Omental fat pad (tissue), 4 donors: ENCODE data around the gene BBS1. TPM values are rescaled to one million over a fixed set of nuclear protein-coding genes. Genes with fewer than 3 reads are reported as not detected.

Experiments
- ATAC-seq: fragments of 150-250 bp; one replicate; pipeline ENCODE4 v1.9.1; 2016; ENCODE audit warnings: mild to moderate bottlenecking, moderate library complexity; ENCODE audit not compliant: low FRiP score
- DNase-seq: peaks from one replicate; pipeline ENCODE4 v3.0.0-alpha.2; 2019; ENCODE audit warnings: low spot score
- total RNA-seq, 4 donors: library from RNA; depleted of rRNA; stranded (reverse); fragments of >200 nt; gene quantifications; one replicate each; pipeline ENCODE4 v1.1.0, GENCODE V29; 2016
- TF ChIP-seq, protein P1 (sequence below), 3 donors: fragments of 450-650 bp; IDR thresholded peaks; one replicate each; pipeline ENCODE4 v1.5.1; 2016 to 2017; ENCODE audit warnings: antibody characterized with exemption in 3 of 3, mild to moderate bottlenecking in 3 of 3, moderate library complexity in 2 of 3

The BBS1 gene
- total RNA-seq, 4 donors from 2014 or later = 35.5 to 71.9 (median 37.9) TPM

- TF ChIP-seq, protein P1, sequence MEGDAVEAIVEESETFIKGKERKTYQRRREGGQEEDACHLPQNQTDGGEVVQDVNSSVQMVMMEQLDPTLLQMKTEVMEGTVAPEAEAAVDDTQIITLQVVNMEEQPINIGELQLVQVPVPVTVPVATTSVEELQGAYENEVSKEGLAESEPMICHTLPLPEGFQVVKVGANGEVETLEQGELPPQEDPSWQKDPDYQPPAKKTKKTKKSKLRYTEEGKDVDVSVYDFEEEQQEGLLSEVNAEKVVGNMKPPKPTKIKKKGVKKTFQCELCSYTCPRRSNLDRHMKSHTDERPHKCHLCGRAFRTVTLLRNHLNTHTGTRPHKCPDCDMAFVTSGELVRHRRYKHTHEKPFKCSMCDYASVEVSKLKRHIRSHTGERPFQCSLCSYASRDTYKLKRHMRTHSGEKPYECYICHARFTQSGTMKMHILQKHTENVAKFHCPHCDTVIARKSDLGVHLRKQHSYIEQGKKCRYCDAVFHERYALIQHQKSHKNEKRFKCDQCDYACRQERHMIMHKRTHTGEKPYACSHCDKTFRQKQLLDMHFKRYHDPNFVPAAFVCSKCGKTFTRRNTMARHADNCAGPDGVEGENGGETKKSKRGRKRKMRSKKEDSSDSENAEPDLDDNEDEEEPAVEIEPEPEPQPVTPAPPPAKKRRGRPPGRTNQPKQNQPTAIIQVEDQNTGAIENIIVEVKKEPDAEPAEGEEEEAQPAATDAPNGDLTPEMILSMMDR (IDR thresholded peaks at IDR 0.05) = no peak
- DNase-seq (no peak), ATAC-seq (no peak)
These were observed 11.9 kb upstream of the BBS1 start for GRCh38 chr11:66498506-66498905.

DNA sequence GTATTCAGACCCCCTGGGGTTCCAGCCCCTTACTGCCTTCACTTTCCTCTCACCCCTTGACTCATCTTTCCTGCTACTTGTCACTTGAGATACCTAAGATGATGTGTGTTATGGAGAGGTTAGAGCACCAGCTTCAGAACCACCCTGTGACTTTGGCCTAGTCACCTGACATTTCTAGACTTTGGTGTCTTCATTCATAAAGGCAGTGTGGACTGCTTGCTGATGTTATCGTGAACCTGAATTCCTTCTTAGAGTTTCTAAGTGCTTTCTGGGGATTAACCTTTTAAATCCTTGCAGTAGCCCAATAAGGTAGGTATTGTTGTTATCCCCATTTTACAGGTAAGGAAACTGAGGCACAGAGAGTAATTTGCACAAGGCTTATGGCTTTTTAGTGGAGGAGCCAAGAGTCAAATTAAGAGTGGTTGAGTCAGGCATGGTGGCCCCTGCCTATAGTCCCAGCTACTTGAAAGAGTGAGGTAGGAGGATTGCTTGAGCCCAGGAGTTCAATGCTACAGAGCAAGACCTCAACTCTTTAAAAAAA is 5.1 kb upstream of the BBS1 start:
- TF ChIP-seq, protein P1 (IDR thresholded peaks at IDR 0.05) = no peak
- ATAC-seq (no peak), DNase-seq (no peak)

- ATAC-seq (no peak), DNase-seq (no peak)
- TF ChIP-seq, protein P1 (IDR thresholded peaks at IDR 0.05) = no peak
These were observed 1.3 kb upstream of the BBS1 start for GRCh38 chr11:66509131-66509561.

- TF ChIP-seq, protein P1 (IDR thresholded peaks at IDR 0.05) = no peak
- DNase-seq (no peak), ATAC-seq (no peak)
These were observed 530 bp downstream of the BBS1 start for GRCh38 chr11:66510990-66511339.

DNA sequence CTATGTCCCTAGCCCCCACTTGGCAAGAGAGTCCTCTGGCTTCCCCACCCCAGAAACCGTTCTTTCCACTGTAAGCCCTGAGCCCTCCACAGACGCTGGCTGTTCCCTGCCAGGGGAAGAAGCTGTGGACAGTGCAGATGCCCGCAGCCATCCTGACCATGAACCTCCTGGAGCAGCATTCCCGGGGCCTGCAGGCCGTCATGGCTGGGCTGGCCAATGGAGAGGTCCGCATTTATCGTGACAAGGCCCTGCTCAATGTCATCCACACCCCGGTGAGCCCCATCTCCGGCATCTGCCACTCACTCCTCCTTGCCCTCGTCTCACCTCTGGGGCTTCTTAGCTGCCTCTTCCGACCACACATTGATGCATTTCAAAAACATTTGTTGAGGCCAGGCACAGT is 13.2 kb downstream of the BBS1 start:
- no peak for DNase-seq
- no peak for ATAC-seq
- TF ChIP-seq, protein P1 (IDR thresholded peaks at IDR 0.05) = no peak

GRCh38 chr11:66524304-66525040 is 14.0 kb downstream of the BBS1 start:
- TF ChIP-seq, protein P1 (IDR thresholded peaks at IDR 0.05) = no peak
- no peak for ATAC-seq
- DNase-seq = no peak

DNA sequence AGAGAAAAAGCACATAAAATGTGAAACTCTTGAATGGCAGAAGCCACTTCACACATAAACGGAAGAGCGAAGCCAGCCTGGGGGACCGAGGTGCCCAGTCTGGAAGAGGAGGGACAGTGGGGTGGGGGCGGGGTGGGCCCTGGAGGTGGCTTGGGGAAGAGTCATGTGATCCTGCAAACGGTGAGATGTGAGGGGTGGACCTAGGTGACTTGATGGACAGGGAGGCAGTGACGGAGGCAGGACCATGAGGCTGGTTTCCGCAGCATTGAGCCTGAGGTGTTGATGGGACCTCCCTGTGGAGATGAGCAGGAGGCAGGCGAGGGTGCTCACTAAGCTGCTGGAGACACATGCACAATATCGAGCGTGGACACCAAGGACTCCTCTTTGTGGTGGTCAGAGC is 18.6 kb downstream of the BBS1 start:
- TF ChIP-seq, protein P1 (IDR thresholded peaks at IDR 0.05) = no peak
- no peak for ATAC-seq
- DNase-seq = no peak
